ENCODE measurements around the gene CWF19L1. TPM values are rescaled to one million over a fixed set of nuclear protein-coding genes. Genes with fewer than 3 reads are reported as not detected.
"Not testable (repeated sequence)": the region's sequence is repeated elsewhere in the genome, so short reads cannot be mapped to it uniquely, and the experiment has no call there.

CWF19L1 gene
- total RNA-seq, 1 experiment from 2014 or later: 22.9 TPM

DNA sequence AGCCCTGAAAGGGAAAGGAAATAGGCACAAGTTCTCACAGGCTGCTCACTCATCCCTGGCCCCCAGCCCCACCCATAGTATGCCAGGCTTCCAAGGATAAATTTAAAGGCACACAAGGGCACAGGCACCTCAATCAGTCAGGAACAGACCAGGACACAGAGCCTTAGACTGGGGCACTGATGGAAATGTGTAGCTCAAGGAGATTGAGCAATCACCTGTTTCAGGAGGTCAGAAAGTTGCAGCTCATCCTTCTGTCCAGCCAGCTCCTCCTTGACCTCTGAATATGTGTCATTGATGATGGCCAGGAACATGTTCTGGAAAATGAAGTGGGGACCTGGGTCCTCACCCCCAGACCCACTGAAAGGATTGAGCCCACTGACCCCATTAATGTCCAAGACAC lies 25.6 kb upstream of the CWF19L1 start:
- intact Hi-C loops (cut with micrococcal nuclease; ENCODE audit: unreplicated experiment): no loop called here
- H3K4me3 Mint-ChIP-seq (ENCODE audit: low read depth, unreplicated experiment): no peak overlapping the region
- peaks cover 10% of the 10 kb centered on the region for H3K4me1 Mint-ChIP-seq (ENCODE audit: low read depth, unreplicated experiment)
- BruUV-seq (replicated peaks): no TSS peak
- no peaks in the 10 kb centered on the region for H3K36me3 Mint-ChIP-seq (ENCODE audit: insufficient read depth, unreplicated experiment)
- H3K9me3 Mint-ChIP-seq (ENCODE audit: low read depth, unreplicated experiment): no peaks in the 10 kb centered on the region
- no peak for DNase-seq
- TF ChIP-seq, protein P1, sequence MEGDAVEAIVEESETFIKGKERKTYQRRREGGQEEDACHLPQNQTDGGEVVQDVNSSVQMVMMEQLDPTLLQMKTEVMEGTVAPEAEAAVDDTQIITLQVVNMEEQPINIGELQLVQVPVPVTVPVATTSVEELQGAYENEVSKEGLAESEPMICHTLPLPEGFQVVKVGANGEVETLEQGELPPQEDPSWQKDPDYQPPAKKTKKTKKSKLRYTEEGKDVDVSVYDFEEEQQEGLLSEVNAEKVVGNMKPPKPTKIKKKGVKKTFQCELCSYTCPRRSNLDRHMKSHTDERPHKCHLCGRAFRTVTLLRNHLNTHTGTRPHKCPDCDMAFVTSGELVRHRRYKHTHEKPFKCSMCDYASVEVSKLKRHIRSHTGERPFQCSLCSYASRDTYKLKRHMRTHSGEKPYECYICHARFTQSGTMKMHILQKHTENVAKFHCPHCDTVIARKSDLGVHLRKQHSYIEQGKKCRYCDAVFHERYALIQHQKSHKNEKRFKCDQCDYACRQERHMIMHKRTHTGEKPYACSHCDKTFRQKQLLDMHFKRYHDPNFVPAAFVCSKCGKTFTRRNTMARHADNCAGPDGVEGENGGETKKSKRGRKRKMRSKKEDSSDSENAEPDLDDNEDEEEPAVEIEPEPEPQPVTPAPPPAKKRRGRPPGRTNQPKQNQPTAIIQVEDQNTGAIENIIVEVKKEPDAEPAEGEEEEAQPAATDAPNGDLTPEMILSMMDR (IDR thresholded peaks at IDR 0.05; ENCODE audit: unreplicated experiment): no peak
- CTCF ChIA-PET: no interaction called here
- peaks cover 54% of the 10 kb centered on the region for H3K27me3 Mint-ChIP-seq (ENCODE audit: unreplicated experiment)
- no peak overlapping the region for H3K27ac Mint-ChIP-seq (ENCODE audit: unreplicated experiment)

DNA sequence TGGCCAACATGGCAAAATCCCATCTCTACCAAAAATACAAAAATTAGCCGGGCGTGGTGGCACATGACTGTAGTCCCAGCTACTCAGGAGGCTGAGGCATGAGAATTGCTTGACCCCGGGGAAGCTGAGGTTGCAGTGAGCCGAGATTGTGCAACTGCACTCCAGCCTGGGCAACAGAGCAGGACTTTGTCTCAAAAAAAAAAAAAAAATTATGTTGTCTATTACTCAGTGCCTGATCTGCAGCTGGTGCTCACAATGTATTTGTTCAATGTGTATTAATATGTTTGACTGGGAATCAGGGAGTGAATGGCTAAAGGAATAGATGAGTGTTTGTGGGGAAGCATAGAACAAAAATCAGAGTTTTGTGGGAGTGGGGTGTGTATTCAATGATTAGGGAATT lies 24.9 kb upstream of the CWF19L1 start:
- H3K4me1 Mint-ChIP-seq (ENCODE audit: low read depth, unreplicated experiment); H3K4me3 Mint-ChIP-seq (ENCODE audit: low read depth, unreplicated experiment); CTCF ChIA-PET; H3K36me3 Mint-ChIP-seq (ENCODE audit: insufficient read depth, unreplicated experiment); H3K27ac Mint-ChIP-seq (ENCODE audit: unreplicated experiment); BruUV-seq (replicated peaks); H3K9me3 Mint-ChIP-seq (ENCODE audit: low read depth, unreplicated experiment); intact Hi-C loops (cut with micrococcal nuclease; ENCODE audit: unreplicated experiment): not testable (repeated sequence)
- H3K27me3 Mint-ChIP-seq (ENCODE audit: unreplicated experiment): peaks cover 47% of the 10 kb centered on the region
- peak; percentile 5 for DNase-seq

DNA sequence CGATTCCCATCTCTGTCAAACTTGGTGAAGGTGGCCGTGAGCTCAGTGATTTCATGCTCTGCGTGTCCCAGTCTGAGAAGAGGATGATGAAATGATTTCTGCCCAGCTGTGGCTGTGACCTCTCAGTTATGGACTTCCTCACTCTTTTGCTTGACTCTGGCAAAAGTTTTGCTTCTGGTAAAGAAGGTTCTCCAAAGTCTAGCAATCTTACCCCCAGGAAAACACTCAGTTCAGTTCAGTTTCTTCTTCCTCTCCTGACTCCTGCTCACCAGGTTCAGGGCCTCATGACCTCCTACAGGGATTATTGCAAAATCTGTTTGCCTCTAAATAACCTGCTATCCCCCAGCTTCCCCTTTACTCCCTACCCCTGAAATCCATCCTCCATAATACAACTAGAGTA lies 23.9 kb upstream of the CWF19L1 start:
- intact Hi-C loops (cut with micrococcal nuclease; ENCODE audit: unreplicated experiment): no loop called here
- TF ChIP-seq, protein P1 (IDR thresholded peaks at IDR 0.05; ENCODE audit: unreplicated experiment): no peak
- Mint-ChIP-seq H3K36me3 (ENCODE audit: insufficient read depth, unreplicated experiment) (peaks cover 6% of the 10 kb centered on the region), H3K4me1 (ENCODE audit: low read depth, unreplicated experiment) (peaks cover 10% of the 10 kb centered on the region), H3K27ac (ENCODE audit: unreplicated experiment) (no peak overlapping the region), H3K9me3 (ENCODE audit: low read depth, unreplicated experiment) (no peaks in the 10 kb centered on the region), H3K4me3 (ENCODE audit: low read depth, unreplicated experiment) (no peak overlapping the region), H3K27me3 (ENCODE audit: unreplicated experiment) (peaks cover 37% of the 10 kb centered on the region)
- CTCF ChIA-PET: no interaction called here
- no peak for DNase-seq
- BruUV-seq (replicated peaks): no TSS peak

DNA sequence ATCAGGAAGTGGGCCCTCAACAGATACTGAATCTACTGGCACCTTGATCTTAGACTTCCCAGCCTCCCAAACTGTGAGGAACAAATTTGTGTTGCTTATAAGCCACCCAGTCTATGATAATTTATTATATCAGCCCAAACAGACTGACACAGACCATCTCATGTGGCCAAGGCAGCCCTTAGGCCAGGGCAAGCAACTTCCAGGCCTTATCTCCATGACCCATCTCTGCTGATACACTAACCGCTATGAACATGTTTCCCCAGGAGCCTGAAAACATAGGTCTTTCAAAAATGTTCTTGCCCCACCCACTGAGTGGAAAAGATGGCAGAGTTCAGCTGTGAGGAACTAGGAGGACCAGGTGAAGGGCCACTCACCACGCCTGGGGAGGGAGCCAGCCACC lies 22.2 kb upstream of the CWF19L1 start:
- Mint-ChIP-seq H3K9me3 (ENCODE audit: low read depth, unreplicated experiment) (no peaks in the 10 kb centered on the region), H3K4me1 (ENCODE audit: low read depth, unreplicated experiment) (peaks cover 19% of the 10 kb centered on the region), H3K27ac (ENCODE audit: unreplicated experiment) (no peak overlapping the region), H3K27me3 (ENCODE audit: unreplicated experiment) (peaks cover 20% of the 10 kb centered on the region), H3K36me3 (ENCODE audit: insufficient read depth, unreplicated experiment) (peaks cover 14% of the 10 kb centered on the region), H3K4me3 (ENCODE audit: low read depth, unreplicated experiment) (no peak overlapping the region)
- TF ChIP-seq, protein P1 (IDR thresholded peaks at IDR 0.05; ENCODE audit: unreplicated experiment): no peak
- CTCF ChIA-PET: no interaction called here
- no TSS peak for BruUV-seq (replicated peaks)
- DNase-seq: no peak
- intact Hi-C loops (cut with micrococcal nuclease; ENCODE audit: unreplicated experiment): no loop called here

DNA sequence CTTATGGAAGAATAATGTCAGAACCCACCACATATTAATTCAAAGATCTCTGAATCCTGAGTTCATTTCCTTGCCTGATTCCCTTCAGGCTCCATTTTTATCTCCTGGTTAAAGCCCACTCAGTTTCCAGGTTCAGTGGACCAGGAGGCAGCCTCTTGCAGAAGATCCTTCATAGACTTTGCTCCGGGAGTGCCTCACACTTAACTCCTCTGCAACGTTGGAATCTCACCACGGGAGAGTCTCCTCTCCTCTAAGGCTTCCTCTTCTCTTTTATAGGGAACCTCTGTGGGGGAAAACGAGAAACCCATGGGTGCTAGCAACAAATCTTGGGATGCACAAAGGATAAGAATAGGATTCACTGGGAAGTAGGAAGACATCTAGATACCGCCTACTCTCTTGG lies 20.8 kb upstream of the CWF19L1 start:
- CTCF ChIA-PET: no interaction called here
- Mint-ChIP-seq H3K36me3 (ENCODE audit: insufficient read depth, unreplicated experiment) (peaks cover 14% of the 10 kb centered on the region), H3K4me3 (ENCODE audit: low read depth, unreplicated experiment) (no peak overlapping the region), H3K9me3 (ENCODE audit: low read depth, unreplicated experiment) (no peaks in the 10 kb centered on the region), H3K27ac (ENCODE audit: unreplicated experiment) (no peak overlapping the region), H3K4me1 (ENCODE audit: low read depth, unreplicated experiment) (peaks cover 19% of the 10 kb centered on the region), H3K27me3 (ENCODE audit: unreplicated experiment) (peaks cover 15% of the 10 kb centered on the region)
- TF ChIP-seq, protein P1 (IDR thresholded peaks at IDR 0.05; ENCODE audit: unreplicated experiment): no peak
- DNase-seq: no peak
- BruUV-seq (replicated peaks): no TSS peak
- intact Hi-C loops (cut with micrococcal nuclease; ENCODE audit: unreplicated experiment): no loop called here
